Measurements from ENCODE around the gene SRP14.
"Not testable (repeated sequence)": the region's sequence is repeated elsewhere in the genome, so short reads cannot be mapped to it uniquely, and the experiment has no call there.

SRP14 gene

DNA sequence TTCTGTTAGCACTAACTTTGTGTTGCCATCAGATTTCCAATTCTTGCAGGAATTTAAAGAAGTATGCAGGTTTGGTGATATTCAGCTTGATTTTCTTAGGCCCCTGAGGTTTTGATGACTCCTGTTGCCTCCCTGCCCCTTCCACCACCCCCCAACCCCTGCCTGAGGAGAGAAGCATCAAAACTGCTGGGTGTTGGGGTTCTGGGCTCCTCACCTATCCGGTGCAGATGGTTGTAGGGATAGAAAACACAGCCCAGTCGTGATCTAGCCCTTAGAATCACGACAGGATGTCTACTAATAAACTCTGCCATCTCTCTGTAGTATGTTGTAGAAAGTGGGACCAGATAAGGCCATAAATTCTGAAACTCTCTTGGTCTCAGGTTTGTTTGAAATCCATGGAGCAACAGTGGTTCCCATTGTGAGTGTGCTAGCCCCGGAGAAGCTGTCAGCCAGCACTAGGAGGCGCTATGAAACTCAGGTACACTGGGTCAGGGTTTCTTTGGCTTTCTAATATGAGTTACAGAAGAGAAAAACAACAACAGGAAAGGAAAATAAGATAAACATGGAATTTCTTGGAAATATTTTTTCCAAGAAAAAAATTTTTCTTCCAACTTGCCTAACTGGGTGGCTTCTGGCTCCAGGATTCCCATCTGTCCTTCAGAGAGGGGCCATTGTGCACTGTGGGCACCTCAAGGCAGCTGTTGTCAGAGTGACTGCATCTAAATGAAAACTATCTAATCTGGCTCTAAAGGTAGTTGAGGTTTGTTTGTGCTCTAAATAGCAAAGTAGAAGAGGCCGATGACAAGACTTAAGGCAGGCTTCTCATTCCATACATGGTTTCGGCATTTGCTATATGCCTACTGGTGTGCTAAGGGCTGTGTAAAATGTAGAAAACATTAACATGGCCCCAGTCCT, 8.7 kb downstream of the SRP14 start:
- DNase-seq (ENCODE audit: low read depth, low spot score): no peak

DNA sequence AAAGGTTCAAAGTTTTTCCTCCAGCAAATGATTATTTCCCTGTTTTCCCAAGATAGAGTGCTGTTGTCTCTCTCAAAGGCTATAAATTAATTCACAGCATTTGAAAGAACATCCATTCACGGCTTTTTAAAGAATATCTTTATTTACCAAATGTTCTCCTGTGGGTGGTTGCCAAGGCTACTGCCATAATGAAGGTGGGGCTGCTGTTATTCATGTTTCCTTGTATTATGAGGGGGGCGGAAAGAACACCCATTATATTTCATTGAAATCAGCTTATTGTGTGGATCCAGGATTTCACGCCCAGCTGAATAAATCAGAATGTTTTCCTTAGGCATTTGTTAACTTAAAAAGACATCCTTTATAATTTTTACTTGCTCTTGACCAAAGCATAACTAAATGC, 10.1 kb downstream of the SRP14 start:
- no peak for DNase-seq (ENCODE audit: low read depth, low spot score)

DNA sequence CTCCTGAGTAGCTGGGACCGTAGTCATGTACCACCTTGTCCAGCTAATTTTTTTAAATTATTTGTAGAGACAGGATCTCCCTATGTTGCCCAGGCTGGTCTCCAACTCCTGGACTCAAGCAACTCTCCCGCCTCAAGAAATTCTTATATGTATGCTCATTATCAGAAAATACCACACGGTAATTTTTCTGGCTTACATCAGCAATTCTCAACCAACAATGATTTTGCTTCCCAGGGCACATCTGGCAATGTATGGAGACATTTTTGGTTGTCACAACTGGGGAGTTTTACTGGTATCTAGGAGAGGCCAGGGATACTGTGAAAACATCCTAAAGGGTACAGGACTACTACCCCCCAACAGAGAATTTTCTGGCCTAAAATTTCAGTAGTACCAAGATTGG, 10.8 kb downstream of the SRP14 start:
- DNase-seq (ENCODE audit: low read depth, low spot score): no peak

DNA sequence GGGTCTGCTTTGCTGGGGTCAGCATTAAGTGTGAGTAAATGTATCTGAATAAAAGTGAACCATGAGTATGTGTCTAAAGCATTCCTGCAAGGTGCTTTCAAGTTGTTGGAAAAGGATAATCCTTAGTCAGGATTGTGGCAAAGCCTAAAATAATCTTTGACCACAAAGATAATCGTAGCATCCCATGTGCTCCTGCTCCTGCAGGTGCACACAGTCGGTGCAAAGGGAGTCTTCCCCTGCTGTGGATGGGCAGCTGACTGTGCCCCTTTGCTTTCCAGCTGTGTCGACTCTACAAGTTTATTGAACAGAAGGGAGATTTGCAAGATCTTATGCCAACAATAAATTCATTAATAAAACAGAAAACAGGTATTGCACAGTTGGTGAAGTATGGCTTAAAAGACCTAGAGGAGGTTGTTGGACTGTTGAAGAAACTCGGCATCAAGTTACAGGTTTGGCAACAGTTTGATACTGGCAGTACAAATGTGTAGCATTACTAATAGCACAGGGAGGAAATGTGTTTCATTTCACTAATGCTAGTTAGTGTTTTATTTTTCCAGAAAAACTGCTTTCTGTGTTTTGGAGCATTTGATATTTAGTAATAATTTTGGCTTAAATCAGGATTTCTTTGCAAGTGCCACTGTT, 22.6 kb downstream of the SRP14 start:
- DNase-seq (ENCODE audit: low read depth, low spot score): no peak

DNA sequence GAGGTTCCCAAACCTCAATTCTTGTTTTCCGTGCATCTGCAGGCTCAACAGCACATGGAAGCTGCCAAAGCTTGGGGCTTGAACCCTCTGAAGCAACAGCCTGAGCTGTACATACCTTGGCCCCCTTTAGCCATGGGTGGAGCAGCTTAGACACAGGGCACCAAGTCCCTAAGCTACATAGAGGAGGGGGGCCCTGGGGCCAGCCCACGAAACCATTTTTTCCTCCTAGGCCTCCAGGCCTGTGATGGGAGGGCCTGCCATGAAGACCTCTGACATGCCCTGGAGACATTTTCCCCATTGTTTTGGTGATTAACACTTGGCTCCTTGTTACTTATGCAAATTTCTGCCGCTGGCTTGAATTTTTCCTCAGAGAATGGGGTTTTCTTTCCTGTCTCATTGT, 24.6 kb downstream of the SRP14 start:
- no peak for DNase-seq (ENCODE audit: low read depth, low spot score)

DNA sequence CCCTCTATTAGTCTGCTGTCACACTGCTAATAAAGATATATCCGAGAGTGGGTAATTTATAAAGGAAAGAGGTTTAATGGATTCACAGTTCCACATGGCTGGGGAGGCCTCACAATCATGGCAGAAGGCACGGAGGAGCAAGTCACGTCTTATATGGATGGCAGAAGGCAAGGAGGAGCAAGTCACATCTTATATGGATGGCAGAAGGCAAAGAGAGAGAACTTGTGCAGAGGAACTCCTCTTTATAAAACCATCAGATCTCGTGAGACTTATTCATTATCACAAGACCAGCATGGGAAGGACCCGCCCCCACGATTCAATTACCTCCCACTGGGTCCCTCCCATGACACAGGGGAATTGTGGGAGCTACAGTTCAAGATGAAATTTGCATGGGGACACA, 25.6 kb downstream of the SRP14 start:
- DNase-seq (ENCODE audit: low read depth, low spot score): not testable (repeated sequence)

DNA sequence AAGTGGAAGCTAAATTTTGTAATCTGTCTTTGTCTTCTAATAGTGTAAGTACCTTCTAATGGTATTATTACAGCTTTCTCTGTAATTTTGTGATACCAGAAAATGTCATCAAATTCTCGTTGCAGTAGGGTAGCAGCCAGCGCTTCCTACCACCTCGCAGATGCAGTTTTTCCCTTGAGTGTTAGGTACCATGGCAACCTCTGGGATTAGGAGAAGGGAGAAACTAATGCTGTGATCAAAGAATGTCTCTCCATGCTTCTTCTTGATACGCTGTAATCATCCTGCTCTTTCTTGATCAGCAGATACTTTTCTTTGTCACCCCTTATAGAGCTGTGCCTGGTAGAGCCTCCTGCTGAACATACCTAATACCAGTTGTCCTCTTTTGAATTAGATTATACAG, 27.7 kb downstream of the SRP14 start:
- DNase-seq (ENCODE audit: low read depth, low spot score): no peak

DNA sequence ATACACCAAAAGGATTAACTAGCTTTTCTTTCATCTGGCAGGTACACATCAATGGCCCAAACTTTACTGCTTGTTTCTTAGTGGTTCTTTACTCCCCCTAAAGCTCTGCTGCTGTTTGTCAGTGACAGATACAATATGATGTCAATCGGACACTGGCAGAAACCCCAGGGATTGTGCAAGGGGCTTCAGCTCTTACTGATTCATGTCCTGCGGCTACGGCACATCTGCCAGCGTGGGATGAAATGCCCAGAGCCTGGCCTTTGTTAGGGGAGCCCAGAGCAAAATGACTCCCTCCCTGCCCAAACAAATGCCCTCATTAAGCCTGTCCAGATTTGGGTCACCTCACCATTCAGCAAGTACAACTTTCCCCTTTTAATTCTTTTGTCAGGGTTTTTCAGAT, 28.3 kb downstream of the SRP14 start:
- DNase-seq (ENCODE audit: low read depth, low spot score): no peak

DNA sequence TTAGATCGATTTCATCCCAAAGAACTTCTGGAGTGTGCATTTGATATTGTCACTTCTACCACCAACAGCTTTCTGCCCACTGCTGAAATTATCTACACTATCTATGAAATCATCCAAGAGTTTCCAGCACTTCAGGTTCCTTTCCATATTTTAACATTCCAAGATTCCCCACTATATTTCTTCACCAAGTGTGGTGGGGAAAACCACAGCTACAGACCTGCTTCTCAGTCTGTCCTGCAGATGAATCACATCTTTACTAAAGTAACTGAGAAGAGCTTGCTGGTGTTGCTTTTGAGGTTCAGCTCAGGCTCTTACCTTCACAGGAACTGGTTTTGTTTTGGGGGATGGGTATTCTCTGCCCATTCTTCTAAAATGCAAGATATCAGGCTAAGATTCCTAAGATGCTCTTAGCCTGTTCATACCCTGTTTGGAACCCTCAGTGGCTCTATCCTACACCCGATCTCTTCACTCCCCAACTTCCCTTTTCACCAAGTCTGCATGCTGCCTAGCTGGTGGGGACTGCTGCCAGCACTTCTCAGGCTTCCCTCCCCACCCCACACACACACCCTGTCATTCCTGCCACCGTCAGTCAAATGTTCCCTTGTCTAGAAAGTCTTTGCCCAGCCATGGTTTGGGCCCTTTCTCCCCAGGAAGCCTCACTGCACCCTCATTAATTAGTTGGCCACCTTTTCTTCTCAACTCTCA, 30.8 kb downstream of the SRP14 start:
- no peak for DNase-seq (ENCODE audit: low read depth, low spot score)

DNA sequence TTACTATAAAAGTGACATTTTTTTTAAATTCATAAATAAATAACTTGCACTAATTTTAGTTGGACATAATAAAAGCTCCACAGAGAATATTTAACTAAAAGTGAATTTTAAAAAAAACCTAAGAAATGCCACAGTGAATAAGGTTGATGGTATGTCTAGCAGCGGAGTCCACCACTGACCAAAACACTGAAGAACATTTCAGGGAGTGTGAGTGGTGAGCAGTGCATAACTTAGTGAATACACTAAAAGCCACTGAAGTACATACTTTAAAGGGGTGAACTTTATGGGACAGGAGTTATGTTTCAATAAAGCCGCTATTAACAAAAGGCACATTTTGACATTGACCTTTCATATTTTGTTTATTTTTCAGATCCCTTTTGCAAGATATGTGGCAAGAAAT, 32.3 kb downstream of the SRP14 start:
- no peak for DNase-seq (ENCODE audit: low read depth, low spot score)

DNA sequence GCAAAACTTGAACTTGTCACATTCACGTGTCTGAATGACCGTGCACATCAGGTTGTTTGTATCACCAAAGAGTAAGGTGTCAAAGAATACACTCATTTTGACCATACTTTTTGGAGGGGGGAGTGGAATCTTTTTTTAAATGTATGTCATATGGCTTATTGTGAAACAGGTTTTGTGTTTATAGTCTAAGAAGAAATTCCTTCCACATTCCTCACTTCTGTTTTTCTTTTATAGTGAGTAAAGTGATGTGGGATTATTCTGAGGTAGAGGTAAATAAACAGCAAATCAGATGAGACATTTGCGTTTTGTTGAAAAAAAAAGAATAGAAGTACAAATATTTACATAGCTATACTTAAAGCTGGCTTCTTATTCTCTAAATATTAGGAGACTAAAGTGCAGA, 33.0 kb downstream of the SRP14 start:
- no peak for DNase-seq (ENCODE audit: low read depth, low spot score)

DNA sequence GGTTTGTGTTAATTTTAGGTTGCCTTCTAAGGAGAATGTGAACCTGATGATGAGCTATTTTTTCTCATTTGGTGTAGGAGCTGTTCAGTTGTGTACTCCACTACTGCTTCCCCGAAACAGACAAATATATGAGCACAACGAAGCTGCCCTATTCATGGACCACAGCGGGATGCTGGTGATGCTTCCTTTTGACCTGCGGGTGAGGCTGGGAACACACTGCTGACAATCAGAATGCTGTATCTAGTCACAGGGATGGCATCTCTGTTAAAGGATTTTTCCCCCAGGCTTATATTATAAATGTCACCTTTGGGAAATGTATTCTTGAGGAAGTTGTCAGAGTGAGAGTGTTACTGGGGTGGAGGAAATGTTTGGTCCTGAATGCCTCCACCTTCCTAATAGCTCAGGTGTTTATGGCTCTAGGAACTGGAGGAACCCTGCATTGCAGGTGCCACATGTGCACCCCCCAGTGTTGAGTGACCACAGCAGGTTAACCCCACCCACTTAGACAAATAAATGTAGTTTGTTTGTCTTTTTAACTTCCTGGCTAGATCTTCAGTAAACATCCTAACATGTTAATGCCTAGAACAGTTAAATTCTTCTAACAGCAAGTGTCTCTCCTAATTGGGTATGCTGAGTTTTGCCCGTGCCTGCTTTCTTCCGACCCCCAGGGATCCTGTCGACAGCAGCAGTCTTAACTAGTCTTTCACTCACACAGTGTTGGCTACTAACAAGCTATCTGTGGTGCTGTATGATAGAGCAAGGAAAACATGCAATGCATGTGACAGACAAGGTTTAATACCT, 35.7 kb downstream of the SRP14 start:
- no peak for DNase-seq (ENCODE audit: low read depth, low spot score)

DNA sequence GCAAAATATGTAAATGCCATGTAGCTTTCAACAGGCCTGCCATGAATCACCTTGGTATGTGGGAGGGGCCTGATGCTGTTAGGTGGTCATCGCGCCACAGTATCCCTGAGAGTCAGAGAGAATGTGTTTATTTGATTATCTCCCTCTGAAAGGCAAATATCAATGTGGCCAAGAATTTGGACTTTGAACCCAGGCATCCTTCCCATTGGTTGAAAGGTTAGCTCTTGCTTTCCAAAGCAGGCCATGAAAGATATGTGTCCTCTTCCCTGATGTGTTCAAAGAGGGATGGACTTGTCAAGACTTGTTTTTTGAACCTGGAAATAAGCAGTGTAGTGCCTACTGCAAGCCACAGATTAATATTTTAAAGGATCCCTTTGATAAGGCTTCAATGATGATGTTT, 36.7 kb downstream of the SRP14 start:
- no peak for DNase-seq (ENCODE audit: low read depth, low spot score)

DNA sequence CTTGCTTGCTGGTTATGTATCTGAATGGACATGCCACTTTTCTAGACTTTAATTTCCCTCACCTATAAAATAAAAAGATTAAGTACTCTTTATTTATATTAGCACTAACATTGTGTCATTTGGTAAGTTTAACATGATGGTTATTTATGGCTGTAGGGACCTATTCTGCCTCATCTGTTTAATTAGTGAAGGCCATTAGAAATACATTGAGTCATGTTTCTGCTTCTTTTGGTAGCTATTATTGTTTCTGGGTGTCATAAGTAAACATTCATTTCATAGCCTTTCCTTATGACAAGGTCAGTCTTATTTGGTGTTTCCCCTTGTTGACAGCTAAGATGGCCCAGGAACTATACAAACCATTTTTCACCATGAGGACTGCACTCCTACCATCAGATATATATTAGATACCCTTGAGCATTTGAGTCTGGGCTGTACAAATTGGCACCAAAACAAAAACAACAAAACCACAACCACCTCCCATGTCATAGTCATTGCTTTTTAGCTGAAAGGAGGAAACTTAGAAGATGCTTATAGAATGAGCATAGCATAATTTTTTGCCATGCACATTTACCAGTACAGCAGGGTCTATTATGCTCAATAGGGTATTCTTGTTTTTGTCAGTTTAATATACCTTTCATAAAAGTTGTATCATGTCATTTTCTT, 39.3 kb downstream of the SRP14 start:
- no peak for DNase-seq (ENCODE audit: low read depth, low spot score)

DNA sequence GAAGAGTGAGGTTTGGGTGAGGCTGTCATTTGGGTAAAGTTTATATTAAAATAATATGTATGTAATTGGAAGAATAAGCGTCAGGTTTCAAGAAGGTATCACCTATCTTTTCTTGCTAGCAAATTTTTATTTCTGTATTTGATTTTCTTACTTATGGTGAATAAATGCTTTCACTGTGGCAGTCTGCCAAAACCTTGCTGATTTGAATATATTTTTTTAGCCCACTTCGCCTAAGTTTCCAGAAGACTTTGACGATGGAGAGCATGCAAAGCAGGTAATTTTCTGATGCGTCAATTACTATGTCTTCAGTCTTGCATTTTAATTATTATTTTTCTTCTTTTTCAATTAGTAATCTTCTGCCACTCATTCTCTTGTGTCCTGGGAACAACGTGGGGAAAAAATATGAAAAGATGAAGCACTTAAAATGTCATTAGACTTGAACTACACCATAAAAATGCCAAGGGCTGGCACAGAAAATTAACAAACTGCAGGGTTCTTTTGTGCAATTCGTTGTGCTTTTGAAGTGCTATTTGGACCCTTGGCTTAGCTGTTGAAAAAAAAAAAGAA, 40.4 kb downstream of the SRP14 start:
- DNase-seq (ENCODE audit: low read depth, low spot score): no peak

DNA sequence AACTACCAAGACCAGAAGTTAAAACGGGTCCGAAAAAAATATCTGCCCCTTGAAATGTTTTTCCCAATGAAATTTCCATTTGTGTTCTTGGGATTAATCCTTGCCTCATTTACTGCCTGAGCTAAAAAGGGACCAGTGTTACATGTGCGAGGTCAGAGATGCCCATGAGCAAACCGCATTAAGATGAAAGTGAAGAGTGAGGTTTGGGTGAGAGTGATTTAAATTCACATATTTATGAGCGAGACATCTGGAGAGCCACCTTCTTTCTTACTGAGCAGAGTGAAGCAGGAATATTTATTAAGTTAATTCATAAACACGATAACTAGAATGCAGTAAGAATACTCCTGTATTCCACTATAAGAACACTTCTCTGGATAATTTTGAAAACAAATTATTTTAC, 41.3 kb downstream of the SRP14 start:
- no peak for DNase-seq (ENCODE audit: low read depth, low spot score)

DNA sequence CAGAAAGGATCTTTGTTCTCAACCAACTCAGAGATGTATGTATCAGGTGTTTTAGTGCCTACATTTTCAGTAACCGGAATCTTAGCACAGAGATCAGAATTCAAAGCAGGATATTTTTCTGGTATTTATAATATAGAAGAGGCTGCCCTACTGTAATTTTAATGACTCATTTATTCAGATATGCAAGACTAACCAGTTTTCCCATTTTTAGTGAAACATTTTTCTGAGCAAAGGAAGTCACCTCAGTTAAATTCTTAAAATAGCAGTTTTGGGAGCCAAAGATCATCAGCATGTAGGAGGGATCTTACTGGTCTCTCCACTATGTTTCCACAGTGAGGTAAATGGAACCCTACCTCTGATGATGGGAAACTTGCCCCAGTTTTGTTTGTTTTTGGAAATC, 42.0 kb downstream of the SRP14 start:
- no peak for DNase-seq (ENCODE audit: low read depth, low spot score)

DNA sequence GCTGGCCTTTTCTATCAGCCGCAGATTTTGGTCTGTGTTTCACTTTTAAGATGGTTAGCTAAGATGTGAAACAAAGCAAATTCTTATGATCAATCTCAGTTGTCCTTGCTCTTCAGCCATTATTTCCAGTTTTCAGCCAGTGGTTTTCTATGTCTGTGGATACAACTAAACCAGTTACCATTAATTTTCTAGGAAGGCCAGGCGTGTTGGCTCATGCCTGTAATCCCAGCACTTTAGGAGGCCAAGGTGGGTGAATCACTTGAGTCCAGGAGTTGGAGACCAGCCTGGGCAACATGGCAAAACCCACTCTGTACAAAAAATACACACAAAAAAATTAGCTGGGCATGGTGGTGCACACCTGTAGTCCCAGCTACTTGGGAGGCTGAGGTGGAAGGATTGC, 42.8 kb downstream of the SRP14 start:
- not testable (repeated sequence) for DNase-seq (ENCODE audit: low read depth, low spot score)

DNA sequence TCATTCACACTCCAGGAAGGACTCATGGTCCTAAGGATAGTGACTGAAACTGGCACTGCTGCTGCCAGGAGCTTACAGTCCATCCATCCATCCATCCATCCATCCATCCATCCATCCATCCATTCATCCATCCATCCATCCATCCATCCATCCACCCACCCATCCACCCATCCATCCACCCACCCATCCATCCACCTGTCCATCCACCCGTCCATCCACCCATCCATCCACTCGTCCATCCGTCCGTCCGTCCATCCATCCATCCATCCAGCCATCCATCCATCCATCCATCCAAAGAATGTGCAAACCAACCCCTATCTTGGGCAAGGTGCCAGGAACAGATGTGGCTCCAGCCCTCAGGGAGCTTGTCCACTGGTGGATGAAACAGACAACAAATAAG, 46.0 kb downstream of the SRP14 start:
- not testable (repeated sequence) for DNase-seq (ENCODE audit: low read depth, low spot score)

DNA sequence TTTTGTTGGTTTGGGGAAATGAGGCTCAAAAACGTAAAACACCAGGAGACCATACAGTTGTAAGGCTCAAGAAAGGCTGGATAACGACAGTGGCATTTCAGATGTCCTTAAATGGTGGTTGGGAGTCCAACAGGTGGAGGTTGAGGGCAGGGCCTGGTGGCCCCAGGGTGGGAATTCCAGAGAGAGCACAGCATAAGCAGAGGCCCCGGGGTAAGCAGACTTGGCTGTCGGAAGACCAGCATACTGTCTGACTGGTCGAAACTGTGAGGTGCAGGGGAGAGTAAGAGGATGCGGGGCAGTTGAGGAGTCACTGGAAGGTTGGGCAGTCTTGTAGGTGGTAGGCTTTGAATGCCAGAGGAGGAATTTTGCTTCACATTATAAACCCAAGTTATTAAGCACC, 48.3 kb downstream of the SRP14 start:
- DNase-seq (ENCODE audit: low read depth, low spot score): no peak

DNA sequence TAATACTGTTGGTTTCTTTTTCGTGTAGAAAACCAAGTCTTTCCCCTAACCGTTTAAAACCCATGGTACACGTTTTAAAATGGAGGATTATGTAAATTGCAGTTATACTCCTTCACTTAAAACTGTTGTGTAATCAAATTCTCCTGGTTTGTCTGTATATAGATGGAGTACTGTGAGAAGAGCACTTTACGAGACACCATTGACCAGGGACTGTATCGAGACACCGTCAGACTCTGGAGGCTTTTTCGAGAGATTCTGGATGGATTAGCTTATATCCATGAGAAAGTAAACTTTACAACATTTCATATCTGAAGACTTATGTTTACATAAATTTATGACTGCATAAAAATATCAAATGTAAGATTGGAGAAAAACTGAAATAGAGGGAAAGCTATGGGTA, 51.2 kb downstream of the SRP14 start:
- DNase-seq (ENCODE audit: low read depth, low spot score): no peak
